Measurements from ENCODE around the gene NAGK. TPM values are rescaled to one million over a fixed set of nuclear protein-coding genes. Genes with fewer than 3 reads are reported as not detected.

NAGK gene
- total and polyA plus RNA-seq, 9 of the 15 experiments (the other 6 are each of a cell fraction or from before 2014, with no cell fraction given): 4.9 to 14.9 (median 10.6) TPM

DNA sequence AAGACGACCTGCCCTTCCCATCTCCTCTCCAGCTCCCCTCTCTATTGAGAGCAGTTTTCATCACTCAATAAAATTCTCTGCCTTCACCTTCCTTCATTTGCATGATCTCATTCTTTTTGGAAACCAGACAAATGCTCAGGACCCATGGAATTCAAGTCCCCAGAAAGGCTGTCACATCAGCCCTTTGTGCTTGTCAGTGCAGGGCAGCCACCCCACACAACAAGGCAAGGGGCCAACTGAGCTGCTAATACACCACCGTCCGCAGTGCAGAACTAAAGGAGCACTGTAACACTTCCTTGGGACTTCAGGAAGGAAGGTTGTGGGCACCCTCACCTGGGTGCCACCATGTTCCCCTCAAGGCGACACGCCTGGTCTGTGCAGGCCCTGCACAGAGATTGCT, 35.4 kb downstream of the NAGK start:
- no peaks in the 10 kb centered on the region for H3K79me2 ChIP-seq (ENCODE audit: control insufficient read depth, insufficient read depth, low read length)
- H3K4me2 ChIP-seq (ENCODE audit: insufficient read depth, low read length): no peak overlapping the region
- no peaks in the 10 kb centered on the region for H3K27me3 ChIP-seq (ENCODE audit: control insufficient read depth in 2 of 2, insufficient read depth in 2 of 2, low read length in 2 of 2)
- intact Hi-C loops (cut with micrococcal nuclease): no loop called here
- H3K9me3 ChIP-seq (replicated peaks; ENCODE audit: control insufficient read depth, insufficient read depth, low read depth, low read length): no peaks in the 10 kb centered on the region
- DNase-seq (ENCODE audit: extremely low read depth in 1 of 4, low spot score in 3 of 4) (no peak), ATAC-seq (no peak; the same call in 2 of the 3 replicates), FAIRE-seq (no peak)
- 54% methylated on average over 5 of the region's 5 CpGs for WGBS (ENCODE audit: insufficient coverage, low coverage, missing lambda C conversion rate)
- CTCF ChIA-PET (ENCODE audit: low intra/inter-chr PET ratio): no interaction called here
- no TSS peak for BruUV-seq (replicated peaks)
- H4K20me1 ChIP-seq (replicated peaks; ENCODE audit: control insufficient read depth, insufficient read depth, low read length): no peaks in the 10 kb centered on the region
- in situ Hi-C loops (cut with MboI): no loop called here
- H3K36me3 ChIP-seq (ENCODE audit: control insufficient read depth, insufficient read depth, low read length): peaks cover 7% of the 10 kb centered on the region; the same call in 2 of the 3 replicates
- H3K4me3 ChIP-seq: no peak overlapping the region
- no peaks in the 10 kb centered on the region for H3K4me1 ChIP-seq (replicated peaks in 1 of 2; ENCODE audit: control insufficient read depth in 2 of 2, insufficient read depth in 2 of 2, low read length in 2 of 2)
- H3K9me1 ChIP-seq (ENCODE audit: control insufficient read depth, insufficient read depth, low read length): no peaks in the 10 kb centered on the region
- TF ChIP-seq U2AF1 (optimal IDR thresholded peaks at IDR 0.05; ENCODE audit: low read depth, low read length): no peak
- TF ChIP-seq NUFIP1 (IDR thresholded peaks at IDR 0.05; ENCODE audit: partially characterized antibody): no peak
- TF ChIP-seq TSC22D4 (tag; IDR thresholded peaks at IDR 0.05): no peak
- no peak for TF ChIP-seq CCAR2 (IDR thresholded peaks at IDR 0.05; ENCODE audit: low read depth, low read length)
- no peak for TF ChIP-seq BMI1 (IDR thresholded peaks at IDR 0.05; ENCODE audit: low read length)
- no peak for TF ChIP-seq MTA1 (IDR thresholded peaks at IDR 0.05; ENCODE audit: borderline replicate concordance)
- no peak for TF ChIP-seq STAT6 (CRISPR knock-in tag; IDR thresholded peaks at IDR 0.05)
- no peak for TF ChIP-seq ESRRA (IDR thresholded peaks at IDR 0.05; ENCODE audit: borderline replicate concordance, low read depth)
- TF ChIP-seq MEF2D (tag; conservative IDR thresholded peaks at IDR 0.05; ENCODE audit: low read depth): no peak
- no peak for TF ChIP-seq ZNF77 (CRISPR knock-in tag; IDR thresholded peaks at IDR 0.05)
- TF ChIP-seq CREM (IDR thresholded peaks at IDR 0.05; ENCODE audit: low read depth): no peak
- no peak for TF ChIP-seq IRF9 (tag; IDR thresholded peaks at IDR 0.05)
- no peak overlapping the region for H2AFZ ChIP-seq (ENCODE audit: low read depth, low read length)
- POLR2A ChIA-PET: interaction anchor here (1.5 kb wide), 1 partner anchor 14 kb away, joined by 4 read pairs; no protein-coding TSS in a partner anchor
- no peak overlapping the region for H3K9ac ChIP-seq (ENCODE audit: insufficient read depth in 1 of 2, low read depth in 2 of 2, low read length in 2 of 2)
- H3K27ac ChIP-seq (ENCODE audit: extremely low read depth, low read depth, low read length): no peak overlapping the region

All from K562 (cell line).